OCI-M1 (cell line): Measurements from ENCODE around the gene NR0B1.

Experiments used
- DNase-seq: peaks from one replicate; lab custom pipeline; 2025; lab: John Stamatoyannopoulos, UW

Gene NR0B1

DNA sequence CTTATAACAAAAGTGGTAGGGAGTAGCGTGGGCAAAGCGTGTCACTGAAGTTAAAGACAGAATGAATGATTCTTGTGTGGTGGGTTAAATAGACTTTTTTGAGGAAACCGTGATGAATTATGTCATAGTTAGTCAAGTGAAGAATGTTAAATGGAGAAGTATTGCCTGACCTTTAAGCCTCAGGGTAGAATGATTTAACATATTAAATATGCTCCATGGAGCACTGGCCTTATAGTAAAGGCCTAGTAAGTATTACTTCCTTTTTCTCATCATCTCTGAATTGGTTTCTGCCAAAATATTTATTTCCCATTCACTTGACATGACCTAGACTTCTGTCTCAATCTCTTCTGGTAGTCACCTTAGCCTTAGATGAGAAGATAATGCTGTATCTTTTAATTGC, 38.6 kb downstream of the NR0B1 start:
- DNase-seq, result no peak

DNA sequence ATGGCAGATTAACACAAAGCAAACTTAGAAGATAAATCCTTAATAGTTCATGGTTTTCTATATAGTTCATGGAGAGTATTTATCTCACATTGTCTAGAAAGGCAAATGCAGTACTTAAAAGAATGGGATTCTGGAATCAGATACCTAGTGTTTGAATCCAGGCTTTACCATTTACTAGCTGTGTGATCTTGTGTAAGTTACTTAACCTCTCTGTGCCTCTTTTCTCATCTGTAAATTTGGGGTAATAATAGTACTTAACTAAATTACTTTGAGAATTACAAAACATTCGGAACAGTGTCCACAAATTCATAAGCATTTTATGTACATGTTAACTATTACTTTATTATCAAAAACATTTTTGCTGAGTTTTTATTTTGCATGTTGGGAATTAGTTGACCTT, 46.4 kb downstream of the NR0B1 start:
- DNase-seq, result no peak

DNA sequence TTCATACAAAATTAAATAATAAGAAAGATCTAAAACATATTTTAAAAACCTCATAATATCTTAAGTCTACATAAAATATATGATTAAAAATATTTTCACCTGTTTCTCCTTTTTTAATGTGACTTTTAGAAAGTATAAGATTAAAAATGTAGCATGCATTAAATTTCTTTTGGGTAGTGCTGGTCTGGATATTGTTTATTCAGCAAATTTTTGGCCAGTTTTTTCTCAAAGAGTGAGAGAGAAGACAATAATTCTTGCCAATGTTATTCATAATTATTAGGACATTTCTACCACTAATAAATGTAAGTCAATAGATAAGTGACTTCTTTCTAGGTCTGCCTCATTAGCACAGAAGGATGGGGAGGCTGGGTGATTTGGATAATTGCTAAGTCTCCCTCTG, 48.2 kb downstream of the NR0B1 start:
- DNase-seq, result no peak

DNA sequence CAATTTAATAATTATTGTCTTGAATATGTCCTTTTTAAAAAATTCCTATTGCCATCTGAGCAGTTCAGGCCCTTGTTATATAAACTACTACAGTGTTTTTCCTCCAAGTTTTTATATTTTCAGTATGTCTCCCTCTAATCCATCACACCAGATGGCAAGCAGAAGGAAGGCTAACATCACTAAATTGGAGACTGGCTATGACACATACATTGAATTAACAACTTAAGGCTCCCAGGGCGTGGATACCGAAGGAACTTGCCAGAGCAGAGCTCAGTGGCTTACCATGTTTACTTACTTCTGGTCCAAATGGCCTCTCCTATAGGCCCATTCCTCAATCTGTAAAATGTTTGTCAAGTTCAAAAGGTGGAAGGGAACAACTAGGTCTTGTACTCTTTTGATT, 49.3 kb downstream of the NR0B1 start:
- DNase-seq, result no peak
